Parathyroid adenoma (tissue), 2 donors: ENCODE results near the gene CLEC3B.
"Not testable (repeated sequence)": the region's sequence is repeated elsewhere in the genome, so short reads cannot be mapped to it uniquely, and the experiment has no call there.

Experiments
- H2AFZ ChIP-seq: fragments of 300-600 bp; sonication (generic); one replicate; pipeline ENCODE4 v1.7.0; 2017; ENCODE audit warnings: antibody characterized with exemption, mild to moderate bottlenecking
- H3K27ac ChIP-seq: fragments of 300-600 bp; sonication (generic); one replicate; pipeline ENCODE4 v1.7.0; 2017
- H3K27me3 ChIP-seq: fragments of 300-600 bp; sonication (generic); one replicate; pipeline ENCODE4 v1.7.0; 2017; ENCODE audit warnings: low read length; ENCODE audit not compliant: control insufficient read depth, insufficient read depth
- H3K36me3 ChIP-seq: fragments of 300-600 bp; sonication (generic); one replicate; pipeline ENCODE4 v1.7.0; 2017; ENCODE audit warnings: low read length; ENCODE audit not compliant: control insufficient read depth, insufficient read depth
- H3K4me1 ChIP-seq: fragments of 300-600 bp; sonication (generic); one replicate; pipeline ENCODE4 v1.7.0; 2017; ENCODE audit warnings: control low read depth
- H3K4me2 ChIP-seq: fragments of 300-600 bp; sonication (generic); one replicate; pipeline ENCODE4 v1.7.0; 2017; ENCODE audit warnings: low read length
- H3K4me3 ChIP-seq: fragments of 300-600 bp; sonication (generic); one replicate; pipeline ENCODE4 v1.7.0; 2017; ENCODE audit warnings: low read depth, low read length
- H3K79me2 ChIP-seq: fragments of 300-600 bp; sonication (generic); one replicate; pipeline ENCODE4 v1.7.0; 2017; ENCODE audit warnings: control low read depth
- H3K9ac ChIP-seq: fragments of 300-600 bp; sonication (generic); one replicate; pipeline ENCODE4 v1.7.0; 2017; ENCODE audit warnings: mild to moderate bottlenecking
- H3K9me3 ChIP-seq: fragments of 300-600 bp; sonication (generic); one replicate; pipeline ENCODE4 v1.7.0; 2017; ENCODE audit warnings: low read length; ENCODE audit not compliant: control insufficient read depth
- TF ChIP-seq, protein P1 (sequence below): fragments of 300-600 bp; sonication (generic); IDR thresholded peaks from one replicate; pipeline ENCODE4 v1.7.0; 2017; ENCODE audit warnings: antibody characterized with exemption, mild to moderate bottlenecking
- donor health status: primary hyperparathyroidism.

Gene CLEC3B

DNA sequence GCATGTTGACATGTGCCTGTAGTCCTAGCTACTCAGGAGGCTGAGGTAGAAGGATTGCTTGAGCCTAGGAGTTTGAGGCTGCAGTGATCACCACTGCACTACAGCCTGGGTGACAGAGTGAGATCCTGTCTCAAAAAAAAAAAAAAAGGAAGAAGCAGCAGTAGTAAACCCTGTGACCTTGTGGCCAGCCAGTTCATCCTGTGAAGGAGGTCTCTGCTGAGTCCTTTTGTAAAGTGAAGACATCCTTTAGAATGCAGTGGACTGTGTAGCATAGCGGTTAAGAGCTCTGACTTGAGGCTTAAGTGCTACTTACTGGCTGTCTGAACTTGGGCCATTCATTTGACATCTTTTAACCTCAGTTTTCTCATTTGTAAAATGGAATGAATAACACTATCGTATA, 41.8 kb upstream of the CLEC3B start:
- no peak overlapping the region for H2AFZ ChIP-seq
- no peaks in the 10 kb centered on the region for H3K27me3 ChIP-seq
- no peak overlapping the region for H3K27ac ChIP-seq
- no peaks in the 10 kb centered on the region for H3K36me3 ChIP-seq
- peaks cover 39% of the 10 kb centered on the region for H3K79me2 ChIP-seq
- H3K4me2 ChIP-seq, result no peak overlapping the region
- H3K9ac ChIP-seq, result no peak overlapping the region
- H3K4me3 ChIP-seq, result no peak overlapping the region
- TF ChIP-seq, protein P1, sequence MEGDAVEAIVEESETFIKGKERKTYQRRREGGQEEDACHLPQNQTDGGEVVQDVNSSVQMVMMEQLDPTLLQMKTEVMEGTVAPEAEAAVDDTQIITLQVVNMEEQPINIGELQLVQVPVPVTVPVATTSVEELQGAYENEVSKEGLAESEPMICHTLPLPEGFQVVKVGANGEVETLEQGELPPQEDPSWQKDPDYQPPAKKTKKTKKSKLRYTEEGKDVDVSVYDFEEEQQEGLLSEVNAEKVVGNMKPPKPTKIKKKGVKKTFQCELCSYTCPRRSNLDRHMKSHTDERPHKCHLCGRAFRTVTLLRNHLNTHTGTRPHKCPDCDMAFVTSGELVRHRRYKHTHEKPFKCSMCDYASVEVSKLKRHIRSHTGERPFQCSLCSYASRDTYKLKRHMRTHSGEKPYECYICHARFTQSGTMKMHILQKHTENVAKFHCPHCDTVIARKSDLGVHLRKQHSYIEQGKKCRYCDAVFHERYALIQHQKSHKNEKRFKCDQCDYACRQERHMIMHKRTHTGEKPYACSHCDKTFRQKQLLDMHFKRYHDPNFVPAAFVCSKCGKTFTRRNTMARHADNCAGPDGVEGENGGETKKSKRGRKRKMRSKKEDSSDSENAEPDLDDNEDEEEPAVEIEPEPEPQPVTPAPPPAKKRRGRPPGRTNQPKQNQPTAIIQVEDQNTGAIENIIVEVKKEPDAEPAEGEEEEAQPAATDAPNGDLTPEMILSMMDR, result no peak
- peaks cover 10% of the 10 kb centered on the region for H3K4me1 ChIP-seq
- no peaks in the 10 kb centered on the region for H3K9me3 ChIP-seq

DNA sequence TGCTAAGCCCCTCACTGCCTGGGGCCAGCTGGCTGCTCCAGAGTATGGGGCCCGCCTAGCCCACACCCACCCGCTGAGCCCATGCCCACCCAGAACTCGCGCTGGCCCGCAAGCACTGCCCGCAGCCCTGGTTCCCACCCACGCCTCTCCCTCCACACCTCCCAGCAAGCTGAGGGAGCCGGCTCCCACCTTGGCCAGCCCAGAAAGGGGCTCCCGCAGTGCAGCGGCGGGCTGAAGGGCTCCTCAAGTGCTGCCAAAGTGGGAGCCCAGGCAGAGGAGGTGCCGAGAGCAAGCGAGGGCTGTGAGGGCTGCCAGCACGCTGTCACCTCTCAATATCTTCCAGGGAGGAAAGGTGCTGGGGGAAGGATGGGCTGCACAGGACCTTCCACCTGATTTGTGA, 39.8 kb upstream of the CLEC3B start:
- H3K4me1 ChIP-seq, H3K9ac ChIP-seq, H3K4me2 ChIP-seq, H3K9me3 ChIP-seq, H3K36me3 ChIP-seq, H3K27ac ChIP-seq, H2AFZ ChIP-seq, H3K4me3 ChIP-seq, H3K27me3 ChIP-seq: not testable (repeated sequence)
- peaks cover 38% of the 10 kb centered on the region for H3K79me2 ChIP-seq

DNA sequence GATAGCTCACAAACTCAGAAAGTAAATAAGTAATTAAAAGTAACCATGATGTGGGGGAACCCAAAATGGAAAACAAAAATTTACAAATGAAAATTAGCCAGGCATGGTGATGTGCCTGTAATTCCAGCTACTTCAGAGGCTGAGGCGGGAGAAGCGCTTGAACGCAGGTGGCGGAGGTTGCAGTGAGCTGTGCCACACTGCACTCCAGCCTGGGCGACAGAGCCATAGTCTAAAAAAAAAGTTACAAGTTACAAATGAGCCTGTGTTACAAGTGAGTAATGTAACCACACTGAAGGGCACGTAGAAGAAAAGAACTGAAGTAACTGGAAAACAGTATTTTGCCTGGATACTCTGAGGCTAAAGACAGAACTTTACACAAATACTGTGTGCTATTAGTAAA, 38.8 kb upstream of the CLEC3B start:
- no peak overlapping the region for H2AFZ ChIP-seq
- no peak overlapping the region for H3K9ac ChIP-seq
- H3K27ac ChIP-seq, result no peak overlapping the region
- peaks cover 40% of the 10 kb centered on the region for H3K79me2 ChIP-seq
- H3K36me3 ChIP-seq, result no peaks in the 10 kb centered on the region
- no peak overlapping the region for H3K4me3 ChIP-seq
- TF ChIP-seq, protein P1, result no peak
- no peaks in the 10 kb centered on the region for H3K9me3 ChIP-seq
- no peak overlapping the region for H3K4me2 ChIP-seq
- H3K27me3 ChIP-seq, result no peaks in the 10 kb centered on the region
- H3K4me1 ChIP-seq, result peaks cover 10% of the 10 kb centered on the region

DNA sequence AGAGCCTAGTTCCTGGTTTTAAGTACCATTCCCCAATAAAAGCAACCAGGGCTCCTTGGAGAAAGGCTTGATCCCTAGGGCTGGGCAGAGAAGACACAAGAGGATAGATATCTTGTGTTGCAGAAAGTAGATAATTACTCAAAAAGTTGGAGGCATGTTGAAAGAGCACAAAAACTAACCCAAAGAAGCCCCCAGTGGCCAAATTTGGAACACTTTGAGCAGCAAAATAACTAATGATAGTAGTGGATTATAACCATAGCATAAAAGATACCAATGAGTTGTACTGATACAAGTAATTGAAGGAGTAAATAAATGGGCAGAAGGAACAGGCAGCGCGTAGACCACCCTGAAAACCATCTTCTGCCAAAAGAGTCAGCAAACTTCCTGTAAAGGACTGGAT, 38.0 kb upstream of the CLEC3B start:
- Histone ChIP-seq H3K4me1 (peaks cover 11% of the 10 kb centered on the region), H3K79me2 (peaks cover 38% of the 10 kb centered on the region), H3K27ac (no peak overlapping the region)

DNA sequence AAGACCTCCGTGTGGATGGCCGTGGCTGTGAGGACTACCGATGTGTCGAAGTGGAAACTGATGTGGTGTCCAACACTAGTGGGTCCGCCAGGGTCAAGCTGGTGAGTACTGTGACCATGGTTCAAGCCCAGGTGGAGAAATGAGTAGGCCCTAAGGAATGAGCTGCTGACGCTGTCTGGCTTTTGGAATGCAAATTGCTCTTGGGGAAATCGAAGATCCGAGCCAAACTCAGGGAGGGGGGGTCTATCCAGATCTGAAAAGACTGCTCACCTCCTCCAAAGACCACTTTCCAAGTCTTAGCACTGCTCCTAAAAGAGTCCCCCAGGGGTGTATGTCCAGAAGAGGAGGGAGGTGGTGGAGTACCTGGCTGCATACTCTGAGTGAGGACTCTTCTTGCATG, 37.0 kb upstream of the CLEC3B start:
- H3K27ac ChIP-seq, result no peak overlapping the region
- no peak overlapping the region for H3K4me2 ChIP-seq
- H3K9ac ChIP-seq, result no peak overlapping the region
- no peak overlapping the region for H3K4me3 ChIP-seq
- no peaks in the 10 kb centered on the region for H3K27me3 ChIP-seq
- peaks cover 40% of the 10 kb centered on the region for H3K79me2 ChIP-seq
- no peaks in the 10 kb centered on the region for H3K36me3 ChIP-seq
- H3K9me3 ChIP-seq, result no peaks in the 10 kb centered on the region
- TF ChIP-seq, protein P1, result no peak
- no peak overlapping the region for H2AFZ ChIP-seq
- H3K4me1 ChIP-seq, result peaks cover 11% of the 10 kb centered on the region

More for the DNA sequence above, 38.0 kb upstream of the CLEC3B start:
- TF ChIP-seq, protein P1, result peak; percentile 57
- no peaks in the 10 kb centered on the region for H3K27me3 ChIP-seq
- no peaks in the 10 kb centered on the region for H3K9me3 ChIP-seq
- no peak overlapping the region for H3K9ac ChIP-seq
- no peak overlapping the region for H3K4me3 ChIP-seq
- no peaks in the 10 kb centered on the region for H3K36me3 ChIP-seq
- no peak overlapping the region for H2AFZ ChIP-seq
- no peak overlapping the region for H3K4me2 ChIP-seq
